Psoas muscle (tissue), 8 donors: ENCODE measurements around the gene MAP1LC3B. TPM values are rescaled to one million over a fixed set of nuclear protein-coding genes. Genes with fewer than 3 reads are reported as not detected.

Experiments
- ATAC-seq, 4 donors: fragments of 200-7000 bp; cut with Tn5 transposase; one replicate each; pipeline ENCODE4 v1.9.1; 2020; ENCODE audit warnings: moderate library complexity in 3 of 4, mild to moderate bottlenecking in 2 of 4
- DNase-seq, 2 donors: peaks; one replicate each; pipeline ENCODE4 v3.0.0-alpha.2; 2020
- H3K27ac ChIP-seq: fragments of 200-600 bp; one replicate; pipeline ENCODE4 v1.8.0; 2022
- H3K27me3 ChIP-seq, 3 donors: fragments of 200-600 bp in 1 of 3; one replicate each; pipeline versions ENCODE4 v1.6.1 to v1.8.0; 2013 to 2022; ENCODE audit warnings: low read length in 2 of 3, mild to moderate bottlenecking in 2 of 3, moderate library complexity in 1 of 3; ENCODE audit not compliant: insufficient read depth in 3 of 3
- H3K36me3 ChIP-seq, 2 donors: fragments of 200-600 bp in 1 of 2; one replicate each; pipeline versions ENCODE4 v1.6.1 to v1.8.0; 2013 to 2022; ENCODE audit warnings: low read depth in 1 of 2, mild to moderate bottlenecking in 1 of 2, moderate library complexity in 1 of 2; ENCODE audit not compliant: insufficient read depth in 1 of 2
- H3K4me1 ChIP-seq: fragments of 200-600 bp; one replicate; pipeline ENCODE4 v1.8.0; 2022
- H3K4me3 ChIP-seq: fragments of 200-600 bp; one replicate; pipeline ENCODE4 v1.8.0; 2022; ENCODE audit warnings: mild to moderate bottlenecking
- H3K9me3 ChIP-seq: fragments of 200-600 bp; one replicate; pipeline ENCODE4 v1.8.0; 2022
- WGBS, 3 donors: extraction: QIAGEN DNeasy Blood & Tissue Kit; methylation state at CpG; one replicate each; pipeline versions ENCODE4 v1.1.6 to v1.1.7; 2013; 5-methylcytosine and 5-hydroxymethylcytosine counted together
- intact Hi-C, 2 donors: fragments of 100-400 bp; cut with DNase I; formaldehyde crosslinking; loops; one replicate each; pipeline versions ENCODE4 v1.11.0 to v1.14.2; 2022
- long read RNA-seq, 2 donors: library from polyadenylated mRNA; unstranded; transcript quantifications; one replicate each; pipeline ENCODE4 v2.0.0, GENCODE V29; 2021
- polyA plus RNA-seq, 3 donors: library from polyadenylated mRNA; stranded (reverse); fragments of 200-250 nt; gene quantifications; one replicate each; pipeline ENCODE4 v1.2.3, GENCODE V29; 2013
- total RNA-seq, 4 donors: library from RNA; stranded (reverse); fragmentation: NEBNext Ultra II Directional in 2 of 4; extraction: Animal tissue kit (Norgen Biotek cat#: 25700) in 2 of 4; gene quantifications; one replicate each; pipeline versions ENCODE4 v1.2.1 to v1.2.4, GENCODE V29; 2021 to 2023
- TF ChIP-seq, protein P1 (sequence below): fragments of 200-600 bp; IDR thresholded peaks from one replicate; pipeline ENCODE4 v1.8.0; 2022; ENCODE audit warnings: antibody characterized with exemption
- donor health status: healthy with polysubstance abuse.
- donor health status: DM: no; HTN: no; CAD: no; lungs with moderate emphysema.
- donor health status: Bipolar disorder and iron deficiency.
- donor health status: healthy.
- donor health status: DM: yes; HTN: yes; CAD: no.
- donor health status: DM: no; HTN: no; CAD: no.
- donor health status: DM: no; HTN: no; CAD: no.
- donor health status: DM: yes; HTN: yes; CAD: no.

The MAP1LC3B gene
- total RNA-seq = 100 to 1,000 TPM; 117 to 189 (median 142) TPM
- polyA plus RNA-seq = 100 to 1,000 TPM; 114 to 189 (median 158) TPM
- long read RNA-seq, donor 1, transcript MAP1LC3B-201 (4 exons, 2,688 nt) = major isoform, 216 of 243 reads
- long read RNA-seq, donor 1, partial matches to known transcripts = 1 of 243 reads
- long read RNA-seq, donor 1, other reads (novel, unspliced or antisense) = 26 of 243 reads
- long read RNA-seq, donor 2, transcript MAP1LC3B-201 (4 exons, 2,688 nt) = major isoform, 446 of 477 reads
- long read RNA-seq, donor 2, partial matches to known transcripts = 16 of 477 reads
- long read RNA-seq, donor 2, other reads (novel, unspliced or antisense) = 13 of 477 reads

DNA sequence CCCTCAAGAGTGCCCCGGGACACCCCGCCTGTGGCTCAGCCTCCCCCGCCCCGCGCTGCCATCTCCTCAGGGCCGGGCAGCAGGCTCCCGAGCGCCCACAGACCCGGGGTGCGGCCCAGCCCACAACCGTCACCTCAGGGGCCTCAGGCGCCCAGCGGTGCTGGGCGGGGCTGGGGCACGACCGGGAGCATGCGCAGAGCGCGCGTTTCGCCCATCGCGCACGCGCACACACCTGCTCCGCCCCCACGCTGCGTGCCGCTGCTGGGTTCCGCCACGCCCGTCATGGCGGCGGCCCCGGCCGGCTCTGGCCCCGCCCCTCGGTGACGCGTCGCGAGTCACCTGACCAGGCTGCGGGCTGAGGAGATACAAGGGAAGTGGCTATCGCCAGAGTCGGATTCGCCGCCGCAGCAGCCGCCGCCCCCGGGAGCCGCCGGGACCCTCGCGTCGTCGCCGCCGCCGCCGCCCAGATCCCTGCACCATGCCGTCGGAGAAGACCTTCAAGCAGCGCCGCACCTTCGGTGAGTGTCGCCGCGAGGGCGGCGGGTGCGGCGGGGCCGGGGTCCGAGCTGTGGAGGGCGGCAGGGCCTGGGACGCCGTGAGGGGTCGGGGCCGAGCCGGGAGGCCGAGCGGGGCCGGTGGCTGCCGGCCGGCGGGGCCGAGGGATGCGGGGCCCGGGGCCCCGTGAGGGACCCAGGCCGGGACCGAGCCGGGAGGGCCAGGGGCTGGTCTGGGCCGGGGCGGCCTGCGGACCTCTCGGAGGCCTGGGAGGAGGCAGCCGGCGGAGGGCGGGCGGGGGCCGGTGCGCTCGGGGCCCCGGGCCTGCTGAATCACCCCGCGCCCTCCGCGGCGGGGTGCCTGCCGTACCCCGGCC is at the start of gene MAP1LC3B:
Gene MAP1LC3B, plus strand, starts transcription at position 387 of the 871 bp plus-strand sequence. Its CDS starts 92 bp downstream, at position 479.
- intact Hi-C loops = loop anchor here (2.0 to 5.0 kb wide), 2 partner anchors 67 to 75 kb away; partner anchors contain the start of gene C16orf95 (in 1 of the 2)
- H3K4me1 ChIP-seq = peaks cover 49% of the 10 kb centered on the region
- H3K27me3 ChIP-seq = no peaks in the 10 kb centered on the region
- 1% methylated on average over 57 to 113 of the region's 113 CpGs for WGBS, 3 donors
- DNase-seq (peak; percentile 96 to 98), ATAC-seq (peak; percentile 83 to 89 (median 84))
- TF ChIP-seq, protein P1, sequence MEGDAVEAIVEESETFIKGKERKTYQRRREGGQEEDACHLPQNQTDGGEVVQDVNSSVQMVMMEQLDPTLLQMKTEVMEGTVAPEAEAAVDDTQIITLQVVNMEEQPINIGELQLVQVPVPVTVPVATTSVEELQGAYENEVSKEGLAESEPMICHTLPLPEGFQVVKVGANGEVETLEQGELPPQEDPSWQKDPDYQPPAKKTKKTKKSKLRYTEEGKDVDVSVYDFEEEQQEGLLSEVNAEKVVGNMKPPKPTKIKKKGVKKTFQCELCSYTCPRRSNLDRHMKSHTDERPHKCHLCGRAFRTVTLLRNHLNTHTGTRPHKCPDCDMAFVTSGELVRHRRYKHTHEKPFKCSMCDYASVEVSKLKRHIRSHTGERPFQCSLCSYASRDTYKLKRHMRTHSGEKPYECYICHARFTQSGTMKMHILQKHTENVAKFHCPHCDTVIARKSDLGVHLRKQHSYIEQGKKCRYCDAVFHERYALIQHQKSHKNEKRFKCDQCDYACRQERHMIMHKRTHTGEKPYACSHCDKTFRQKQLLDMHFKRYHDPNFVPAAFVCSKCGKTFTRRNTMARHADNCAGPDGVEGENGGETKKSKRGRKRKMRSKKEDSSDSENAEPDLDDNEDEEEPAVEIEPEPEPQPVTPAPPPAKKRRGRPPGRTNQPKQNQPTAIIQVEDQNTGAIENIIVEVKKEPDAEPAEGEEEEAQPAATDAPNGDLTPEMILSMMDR = no peak
- H3K27ac ChIP-seq = peak within 1 kb of the TSS; percentile 99
- no peaks in the 10 kb centered on the region for H3K9me3 ChIP-seq
- peak within 1 kb of the TSS; percentile 79 for H3K4me3 ChIP-seq
- peaks cover 0 to 8% of the 10 kb centered on the region in 2 donors for H3K36me3 ChIP-seq

DNA sequence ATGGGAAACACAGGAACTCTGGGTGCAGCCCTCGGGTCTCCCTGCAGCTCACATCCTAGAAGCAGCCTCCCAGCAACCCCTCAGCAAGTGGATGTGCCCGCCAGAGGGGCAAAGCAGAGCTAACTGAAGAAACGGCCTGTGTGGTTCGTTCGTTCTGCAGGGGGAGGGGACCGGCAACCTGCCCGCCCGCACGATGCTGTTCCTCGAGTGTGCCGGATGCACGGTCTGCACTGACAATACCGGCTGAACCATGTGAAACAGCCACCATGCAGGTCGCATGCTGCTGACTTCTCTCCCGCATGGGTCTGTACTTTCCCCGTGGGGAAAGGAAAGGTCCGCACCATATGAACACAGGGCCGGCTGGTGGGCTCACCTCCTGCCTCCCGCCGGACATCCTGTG is 49.6 kb upstream of the MAP1LC3B start:
- H3K9me3 ChIP-seq = no peaks in the 10 kb centered on the region
- intact Hi-C loops = no loop called here
- H3K27me3 ChIP-seq = no peaks in the 10 kb centered on the region
- no peak overlapping the region for H3K4me3 ChIP-seq
- TF ChIP-seq, protein P1 = no peak
- no peaks in the 10 kb centered on the region for H3K4me1 ChIP-seq
- H3K36me3 ChIP-seq = peaks cover 4 to 80% of the 10 kb centered on the region in 2 donors
- WGBS, 3 donors = 93 to 97% (median 96%) methylated on average over 20 of the region's 20 CpGs
- no peak for DNase-seq
- H3K27ac ChIP-seq = no peak overlapping the region
- ATAC-seq = no peak

DNA sequence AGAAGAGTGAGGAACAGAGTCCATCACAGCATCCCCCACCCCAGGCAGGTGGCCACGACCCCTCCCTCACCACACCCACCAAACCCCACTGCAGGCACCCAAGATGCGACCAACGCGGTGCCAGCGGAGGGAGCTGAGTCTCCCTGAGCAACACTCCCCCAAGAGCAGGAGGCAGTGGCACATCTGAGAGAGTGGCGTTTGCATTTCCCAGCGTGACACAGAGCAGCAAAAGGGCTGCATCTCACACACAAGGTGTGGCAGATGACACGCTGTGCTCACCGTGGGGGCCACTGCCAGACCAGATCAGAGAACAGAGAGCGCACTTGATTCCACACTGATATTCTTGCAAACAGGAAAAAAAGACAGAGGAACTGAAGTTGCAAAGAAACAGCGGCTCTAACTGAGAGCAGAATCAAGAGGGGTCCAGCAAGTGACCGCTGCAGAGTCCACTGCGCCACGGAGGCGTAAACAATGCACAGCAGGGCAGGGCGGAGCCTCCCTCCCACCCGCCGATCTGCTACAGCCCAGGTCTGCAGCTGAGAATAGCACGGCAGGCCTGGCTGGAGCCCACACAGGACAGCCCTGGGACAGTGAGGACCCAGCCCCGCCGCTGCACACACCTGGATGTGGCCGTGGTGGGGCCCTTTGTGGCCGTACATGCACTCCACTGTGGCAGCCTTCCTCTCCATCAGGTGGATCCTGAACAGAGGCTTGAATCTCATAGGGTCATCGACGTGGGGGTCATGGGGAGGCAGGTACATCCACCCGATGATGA is 49.0 kb upstream of the MAP1LC3B start:
- 77 to 82% (median 80%) methylated on average over 24 to 26 of the region's 26 CpGs for WGBS, 3 donors
- TF ChIP-seq, protein P1 = no peak
- no peaks in the 10 kb centered on the region for H3K9me3 ChIP-seq
- H3K4me1 ChIP-seq = no peaks in the 10 kb centered on the region
- ATAC-seq (no peak), DNase-seq (no peak)
- H3K27ac ChIP-seq = no peak overlapping the region
- no peaks in the 10 kb centered on the region for H3K27me3 ChIP-seq
- H3K36me3 ChIP-seq = peaks cover 4 to 76% of the 10 kb centered on the region in 2 donors
- intact Hi-C loops = no loop called here
- H3K4me3 ChIP-seq = no peak overlapping the region

DNA sequence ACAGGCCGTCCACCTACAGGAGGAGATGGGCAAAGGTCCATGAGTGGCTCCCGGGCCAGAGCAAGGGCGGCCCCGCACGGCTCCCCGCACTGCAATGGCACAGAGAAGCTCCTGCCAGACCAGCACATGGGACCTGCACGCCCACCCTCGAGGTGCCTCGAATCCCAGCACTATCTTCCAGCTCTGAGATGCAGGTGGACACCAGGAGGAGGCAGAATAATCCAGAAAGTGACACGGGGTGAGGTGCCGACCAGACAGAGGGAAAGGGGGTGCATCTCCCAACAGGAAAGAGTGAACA is 48.4 kb upstream of the MAP1LC3B start:
- peak in 1 of 4 donors; percentile 10 for ATAC-seq
- intact Hi-C loops = no loop called here
- H3K27me3 ChIP-seq = no peaks in the 10 kb centered on the region
- H3K9me3 ChIP-seq = no peaks in the 10 kb centered on the region
- no peak overlapping the region for H3K4me3 ChIP-seq
- TF ChIP-seq, protein P1 = no peak
- H3K27ac ChIP-seq = no peak overlapping the region
- H3K36me3 ChIP-seq = peaks cover 4 to 79% of the 10 kb centered on the region in 2 donors
- no peak for DNase-seq
- H3K4me1 ChIP-seq = no peaks in the 10 kb centered on the region
- WGBS, 3 donors = 83 to 91% (median 84%) methylated on average over 11 of the region's 11 CpGs
